Neural cell (in vitro differentiated cells): ENCODE results near the gene HDGFL3. TPM values are rescaled to one million over a fixed set of nuclear protein-coding genes. Genes with fewer than 3 reads are reported as not detected.

Source experiments
- H2AFZ ChIP-seq: fragments of 200-600, 300-800 bp; sonication (generic), shearing (Covaris generic); 2 replicates; pipeline ENCODE4 v1.6.0; 2014; ENCODE audit warnings: low read depth, mild to moderate bottlenecking, antibody characterized with exemption, low read length, moderate library complexity
- H3F3A ChIP-seq: fragments of 200-600 bp; shearing (Covaris generic); 2 replicates; pipeline ENCODE4 v1.6.1; 2016; ENCODE audit warnings: mild to moderate bottlenecking, moderate library complexity, mixed read lengths, antibody characterized with exemption, low read length; ENCODE audit not compliant: insufficient read depth, poor library complexity, severe bottlenecking
- H3K27ac ChIP-seq: fragments of 200-600, 300-800 bp; sonication (generic), shearing (Covaris generic); 2 replicates; pipeline ENCODE4 v1.5.1; 2014; ENCODE audit warnings: mild to moderate bottlenecking, low read length, moderate library complexity
- H3K27me3 ChIP-seq: fragments of 300-800, 200-600 bp; sonication (generic), shearing (Covaris generic); 2 replicates; pipeline ENCODE4 v1.6.0; 2014; ENCODE audit warnings: mild to moderate bottlenecking, low read depth, low read length, moderate library complexity; ENCODE audit not compliant: insufficient read depth
- H3K36me3 ChIP-seq: fragments of 300-800, 200-600 bp; sonication (generic), shearing (Covaris generic); 2 replicates; pipeline ENCODE4 v1.5.1; 2014; ENCODE audit warnings: mild to moderate bottlenecking, antibody characterized with exemption, low read length, moderate library complexity; ENCODE audit not compliant: insufficient read depth
- H3K4me2 ChIP-seq: fragments of 300-800, 200-600 bp; sonication (generic), shearing (Covaris generic); 2 replicates; pipeline ENCODE4 v1.6.0; 2014; ENCODE audit warnings: mild to moderate bottlenecking, low read length
- H3K4me3 ChIP-seq: fragments of 300-800, 200-600 bp; sonication (generic), shearing (Covaris generic); 2 replicates; pipeline ENCODE4 v1.5.1; 2014; ENCODE audit warnings: mild to moderate bottlenecking, low read length, moderate library complexity
- H3K79me2 ChIP-seq: fragments of 200-600 bp; shearing (Covaris generic); replicated peaks from 2 replicates; pipeline ENCODE4 v1.6.0; 2014; ENCODE audit warnings: mild to moderate bottlenecking, low read length, moderate library complexity; ENCODE audit not compliant: insufficient read depth
- H3K9ac ChIP-seq: fragments of 300-800, 200-600 bp; sonication (generic), shearing (Covaris generic); 2 replicates; pipeline ENCODE4 v1.6.1; 2016; ENCODE audit warnings: mild to moderate bottlenecking, low read length, mixed read lengths
- H3K9me2 ChIP-seq: fragments of 200-600 bp; shearing (Covaris generic); 2 replicates; pipeline ENCODE4 v1.6.1; 2016; ENCODE audit warnings: mild to moderate bottlenecking, low read length, mixed read lengths; ENCODE audit not compliant: insufficient read depth
- H3K9me3 ChIP-seq: fragments of 200-600, 300-800 bp; sonication (generic), shearing (Covaris generic); 2 replicates; pipeline ENCODE4 v1.6.1; 2016; ENCODE audit warnings: mild to moderate bottlenecking, mixed run types, low read length, moderate library complexity, mixed read lengths
- H4K20me1 ChIP-seq: fragments of 200-600 bp; shearing (Covaris generic); 2 replicates; pipeline ENCODE4 v1.6.1; 2016; ENCODE audit warnings: mild to moderate bottlenecking, mixed run types; ENCODE audit not compliant: insufficient read depth
- EP300 ChIP-seq: fragments of 450-650 bp; conservative IDR thresholded peaks from 2 replicates; pipeline ENCODE4 v1.6.1; 2014; ENCODE audit warnings: antibody characterized with exemption, mild to moderate bottlenecking, moderate library complexity; ENCODE audit not compliant: poor library complexity, severe bottlenecking
- EZH2 ChIP-seq: fragments of 200-600, 300-800 bp; shearing (Covaris generic), sonication (generic); IDR thresholded peaks from 2 replicates; pipeline ENCODE4 v1.6.1; 2014; ENCODE audit warnings: antibody characterized with exemption, low read length, borderline replicate concordance, mild to moderate bottlenecking; ENCODE audit not compliant: insufficient read depth, poor library complexity, severe bottlenecking
- MXI1 ChIP-seq: fragments of 450-650 bp; conservative IDR thresholded peaks from 2 replicates; pipeline ENCODE4 v1.6.1; 2014; ENCODE audit warnings: antibody characterized with exemption, mild to moderate bottlenecking; ENCODE audit not compliant: poor library complexity, severe bottlenecking
- POLR2AphosphoS5 ChIP-seq: IDR thresholded peaks from 2 replicates; pipeline ENCODE4 v1.6.1; 2012
- RAD21 ChIP-seq: fragments of 450-650 bp; conservative IDR thresholded peaks from 2 replicates; pipeline ENCODE4 v1.6.1; 2014; ENCODE audit warnings: antibody characterized with exemption, mild to moderate bottlenecking, moderate library complexity
- REST ChIP-seq: IDR thresholded peaks from 2 replicates; pipeline ENCODE4 v1.6.1; 2012; ENCODE audit warnings: borderline replicate concordance
- SMC3 ChIP-seq: fragments of 450-650 bp; conservative IDR thresholded peaks from 2 replicates; pipeline ENCODE4 v1.6.1; 2014; ENCODE audit warnings: antibody characterized with exemption, mild to moderate bottlenecking, moderate library complexity; ENCODE audit not compliant: poor library complexity
- TAF1 ChIP-seq: IDR thresholded peaks from 2 replicates; pipeline ENCODE4 v1.6.1; 2012; ENCODE audit warnings: low read depth
- polyA plus RNA-seq: library from polyadenylated mRNA; depleted of rRNA; stranded (reverse); fragments of >200 nt; gene quantifications from 2 replicates; pipeline ENCODE4 v1.2.3, GENCODE V29; 2014
- TF ChIP-seq, protein P1 (sequence below): fragments of 450-650 bp; IDR thresholded peaks from 2 replicates; pipeline ENCODE4 v1.5.1; 2014; ENCODE audit warnings: antibody characterized with exemption, mild to moderate bottlenecking, moderate library complexity; ENCODE audit not compliant: poor library complexity, severe bottlenecking

HDGFL3 gene
- polyA plus RNA-seq, 1 donor from 2014 or later = 339 TPM

DNA sequence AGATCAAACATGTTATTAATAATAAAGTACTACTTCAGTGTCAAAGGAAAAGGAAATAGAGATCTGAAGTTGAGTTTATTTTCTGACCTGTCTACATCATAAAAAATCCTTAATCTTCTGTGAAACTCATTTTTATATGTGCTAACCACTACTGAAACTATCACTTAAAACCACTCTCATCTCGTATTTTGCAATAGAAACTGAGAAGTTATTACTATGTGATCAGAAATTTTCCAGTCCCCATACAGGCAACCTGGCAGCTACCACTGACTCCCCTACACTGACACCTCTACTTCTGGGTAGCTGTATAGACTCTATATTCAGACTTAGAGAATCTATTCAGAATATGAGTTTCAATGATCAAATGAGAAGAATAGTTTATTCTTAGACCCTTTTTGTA lies 8.3 kb downstream of the HDGFL3 start:
- H3F3A ChIP-seq = no peaks in the 10 kb centered on the region
- H3K27ac ChIP-seq = no peak overlapping the region
- H3K36me3 ChIP-seq = no peaks in the 10 kb centered on the region
- H3K4me2 ChIP-seq = no peak overlapping the region
- peaks cover 20% of the 10 kb centered on the region for H4K20me1 ChIP-seq
- no peaks in the 10 kb centered on the region for H3K9me3 ChIP-seq
- no peak overlapping the region for H3K4me3 ChIP-seq
- no peak overlapping the region for H3K9ac ChIP-seq
- H3K9me2 ChIP-seq = no peaks in the 10 kb centered on the region
- no peak for TF ChIP-seq RAD21
- no peak for TF ChIP-seq EP300
- no peak for TF ChIP-seq REST
- no peak for TF ChIP-seq TAF1
- no peak for TF ChIP-seq MXI1
- H3K27me3 ChIP-seq = no peaks in the 10 kb centered on the region
- no peak overlapping the region for H2AFZ ChIP-seq
- H3K79me2 ChIP-seq = peaks cover 97% of the 10 kb centered on the region

- H3K4me3 ChIP-seq = no peak overlapping the region
- peaks cover 20% of the 10 kb centered on the region for H4K20me1 ChIP-seq
- H3K9me3 ChIP-seq = no peaks in the 10 kb centered on the region
- H3K79me2 ChIP-seq = peaks cover 97% of the 10 kb centered on the region
- TF ChIP-seq REST (no peak), MXI1 (no peak), SMC3 (no peak), RAD21 (no peak), EP300 (no peak), POLR2AphosphoS5 (no peak), TAF1 (no peak), EZH2 (no peak)
- TF ChIP-seq, protein P1, sequence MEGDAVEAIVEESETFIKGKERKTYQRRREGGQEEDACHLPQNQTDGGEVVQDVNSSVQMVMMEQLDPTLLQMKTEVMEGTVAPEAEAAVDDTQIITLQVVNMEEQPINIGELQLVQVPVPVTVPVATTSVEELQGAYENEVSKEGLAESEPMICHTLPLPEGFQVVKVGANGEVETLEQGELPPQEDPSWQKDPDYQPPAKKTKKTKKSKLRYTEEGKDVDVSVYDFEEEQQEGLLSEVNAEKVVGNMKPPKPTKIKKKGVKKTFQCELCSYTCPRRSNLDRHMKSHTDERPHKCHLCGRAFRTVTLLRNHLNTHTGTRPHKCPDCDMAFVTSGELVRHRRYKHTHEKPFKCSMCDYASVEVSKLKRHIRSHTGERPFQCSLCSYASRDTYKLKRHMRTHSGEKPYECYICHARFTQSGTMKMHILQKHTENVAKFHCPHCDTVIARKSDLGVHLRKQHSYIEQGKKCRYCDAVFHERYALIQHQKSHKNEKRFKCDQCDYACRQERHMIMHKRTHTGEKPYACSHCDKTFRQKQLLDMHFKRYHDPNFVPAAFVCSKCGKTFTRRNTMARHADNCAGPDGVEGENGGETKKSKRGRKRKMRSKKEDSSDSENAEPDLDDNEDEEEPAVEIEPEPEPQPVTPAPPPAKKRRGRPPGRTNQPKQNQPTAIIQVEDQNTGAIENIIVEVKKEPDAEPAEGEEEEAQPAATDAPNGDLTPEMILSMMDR = no peak
- H3K4me2 ChIP-seq = no peak overlapping the region
- H3K27me3 ChIP-seq = no peaks in the 10 kb centered on the region
- no peak overlapping the region for H3K9ac ChIP-seq
- H3F3A ChIP-seq = no peaks in the 10 kb centered on the region
- H3K9me2 ChIP-seq = no peaks in the 10 kb centered on the region
- H2AFZ ChIP-seq = no peak overlapping the region
- no peaks in the 10 kb centered on the region for H3K36me3 ChIP-seq
- no peak overlapping the region for H3K27ac ChIP-seq
Observed at GRCh38 chr15:83198476-83198875, 9.1 kb downstream of the HDGFL3 start.
